ENCODE data around the gene RFPL3.
A peak's percentile ranks its signal among the peaks of the same experiment; 100 is the strongest.
"Not testable (repeated sequence)": the region's sequence is repeated elsewhere in the genome, so short reads cannot be mapped to it uniquely, and the experiment has no call there.

Gene RFPL3

DNA sequence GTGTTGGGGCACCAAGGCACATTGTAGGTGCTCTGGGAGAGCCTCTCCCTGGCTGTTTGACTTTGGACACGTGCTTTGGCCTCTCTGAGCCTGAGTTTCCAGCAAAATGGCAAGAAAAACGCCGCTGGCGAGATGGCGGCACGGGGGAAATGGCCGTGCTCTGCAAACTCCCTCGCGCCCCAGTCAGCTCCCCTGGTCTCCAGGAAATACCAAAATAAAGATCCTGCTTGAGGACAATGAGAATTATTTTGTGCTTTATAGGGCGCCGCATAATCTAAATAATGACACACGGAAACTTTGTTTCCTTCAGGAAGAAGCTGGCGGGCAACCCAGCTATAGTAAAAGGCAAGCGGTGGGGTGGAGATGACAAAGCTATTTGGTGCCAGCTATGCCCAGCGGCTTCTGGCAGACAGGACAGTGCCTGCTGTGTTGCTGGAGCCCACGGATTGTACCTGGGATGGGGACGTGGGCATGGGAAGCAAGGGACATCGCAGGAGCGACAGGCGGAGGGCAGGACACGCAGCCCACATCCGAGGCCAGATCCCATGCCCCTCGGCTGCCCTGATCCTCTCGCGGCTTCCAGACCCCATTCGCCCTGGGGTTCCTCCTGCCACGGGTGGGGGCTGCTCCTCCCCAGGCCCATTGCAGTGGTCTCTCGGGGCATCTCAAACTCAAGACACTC lies 26.3 kb upstream of the RFPL3 start:
- no peak for DNase-seq (ENCODE audit: low spot score)

DNA sequence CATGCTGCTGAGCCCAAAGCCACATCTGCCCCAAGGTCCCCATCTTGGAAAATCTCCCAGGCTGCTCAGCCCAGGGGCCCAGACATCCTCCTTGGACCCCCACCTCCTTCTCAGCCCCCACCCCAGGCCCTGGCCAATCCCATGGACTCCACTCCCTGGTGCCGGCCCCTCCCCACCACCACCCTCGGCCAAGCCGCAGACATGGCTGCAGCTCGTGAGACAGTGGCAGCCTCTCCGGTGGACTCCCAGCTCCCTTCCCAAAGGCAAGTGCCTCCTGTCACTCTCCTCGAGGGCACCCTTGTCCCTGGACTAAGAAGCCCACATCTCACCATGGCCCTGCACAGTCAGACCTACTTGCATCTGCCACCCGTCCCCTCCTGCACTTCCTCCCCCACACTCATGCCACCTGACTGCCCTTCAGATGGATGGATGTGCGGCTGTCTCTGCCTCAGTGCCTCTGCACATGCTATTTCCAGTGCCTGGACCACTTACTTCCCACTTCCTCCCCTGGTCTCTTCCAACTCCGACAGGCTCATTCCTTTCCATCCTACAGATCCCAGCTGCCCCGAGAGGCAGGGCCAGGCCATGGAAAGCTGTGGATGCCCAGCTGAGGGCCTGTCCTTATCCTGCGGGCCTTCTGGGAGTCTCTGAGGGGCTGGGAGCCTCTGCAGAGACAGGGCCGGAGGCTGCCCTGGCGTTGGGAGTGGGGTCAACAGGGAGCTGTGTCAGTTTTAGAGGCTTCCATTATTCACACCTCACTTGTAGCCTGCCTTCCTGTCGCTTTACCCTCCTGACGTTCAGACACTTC lies 25.5 kb upstream of the RFPL3 start:
- DNase-seq (ENCODE audit: low spot score) = no peak

DNA sequence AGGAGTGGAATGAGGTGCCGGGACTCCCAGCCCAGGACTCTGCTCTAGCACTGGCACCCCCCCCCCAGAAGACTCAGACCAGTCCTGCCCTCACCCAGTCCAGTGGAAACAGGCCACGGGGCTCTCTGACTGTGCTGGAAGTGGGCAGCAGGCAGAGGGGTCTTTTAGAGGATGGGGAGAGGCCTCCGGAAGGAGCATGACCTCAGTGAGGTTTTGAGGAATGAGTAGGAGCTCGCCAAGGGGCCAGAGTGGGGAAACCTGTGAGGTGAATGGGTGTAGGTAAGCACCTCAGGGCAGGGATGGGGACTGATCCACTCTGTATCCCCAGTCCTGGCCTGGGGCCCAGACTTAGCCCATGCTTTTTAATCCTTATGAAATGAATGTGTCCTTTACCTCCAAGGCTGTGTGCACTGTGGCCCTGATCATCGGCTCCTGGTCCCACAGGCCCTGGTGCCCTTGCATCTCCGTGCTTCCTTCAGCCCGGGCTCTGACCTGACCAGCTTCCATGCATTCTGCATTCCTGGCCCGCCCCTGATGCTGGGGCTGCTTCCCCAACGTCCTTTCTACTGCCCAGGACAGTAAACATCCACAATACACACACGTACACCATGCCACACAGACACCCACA lies 24.4 kb upstream of the RFPL3 start:
- DNase-seq (ENCODE audit: low spot score) = no peak

DNA sequence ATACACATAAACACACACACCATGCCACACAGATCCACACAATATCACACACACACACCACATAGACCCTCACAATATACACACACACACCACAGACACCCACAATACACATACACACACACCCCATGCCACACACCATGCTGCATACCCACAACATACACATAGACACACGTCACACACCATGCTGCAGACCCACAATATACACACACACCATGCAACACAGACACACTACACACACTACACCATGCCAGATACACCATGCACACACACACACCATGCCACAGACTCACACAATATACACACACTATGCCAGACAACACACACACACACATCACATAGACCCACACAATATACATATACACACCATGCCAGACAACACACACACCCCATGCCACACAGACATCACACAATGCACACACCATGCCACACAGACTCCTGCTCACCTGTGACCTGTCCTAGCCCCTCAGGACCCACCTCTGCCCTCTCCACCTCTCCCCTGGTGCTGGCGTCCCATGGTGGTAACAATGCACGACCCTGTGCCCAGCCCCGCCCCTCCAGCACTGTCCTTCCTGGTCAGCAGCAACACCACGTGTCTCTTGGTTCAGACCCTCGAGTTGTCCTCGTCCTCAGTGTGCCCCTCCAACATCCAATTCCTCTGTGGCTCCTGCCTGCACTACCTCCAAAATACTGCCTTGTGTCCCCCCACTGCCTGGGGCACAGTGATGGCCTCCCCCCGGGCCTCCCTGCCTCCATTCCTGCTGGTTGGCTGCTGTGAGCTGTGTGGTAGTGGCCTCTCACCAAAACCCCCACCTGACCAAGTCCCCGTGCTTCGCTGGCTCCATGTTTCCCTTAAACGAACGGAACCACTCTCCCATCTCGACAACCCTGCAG lies 23.7 kb upstream of the RFPL3 start:
- no peak for DNase-seq (ENCODE audit: low spot score)

DNA sequence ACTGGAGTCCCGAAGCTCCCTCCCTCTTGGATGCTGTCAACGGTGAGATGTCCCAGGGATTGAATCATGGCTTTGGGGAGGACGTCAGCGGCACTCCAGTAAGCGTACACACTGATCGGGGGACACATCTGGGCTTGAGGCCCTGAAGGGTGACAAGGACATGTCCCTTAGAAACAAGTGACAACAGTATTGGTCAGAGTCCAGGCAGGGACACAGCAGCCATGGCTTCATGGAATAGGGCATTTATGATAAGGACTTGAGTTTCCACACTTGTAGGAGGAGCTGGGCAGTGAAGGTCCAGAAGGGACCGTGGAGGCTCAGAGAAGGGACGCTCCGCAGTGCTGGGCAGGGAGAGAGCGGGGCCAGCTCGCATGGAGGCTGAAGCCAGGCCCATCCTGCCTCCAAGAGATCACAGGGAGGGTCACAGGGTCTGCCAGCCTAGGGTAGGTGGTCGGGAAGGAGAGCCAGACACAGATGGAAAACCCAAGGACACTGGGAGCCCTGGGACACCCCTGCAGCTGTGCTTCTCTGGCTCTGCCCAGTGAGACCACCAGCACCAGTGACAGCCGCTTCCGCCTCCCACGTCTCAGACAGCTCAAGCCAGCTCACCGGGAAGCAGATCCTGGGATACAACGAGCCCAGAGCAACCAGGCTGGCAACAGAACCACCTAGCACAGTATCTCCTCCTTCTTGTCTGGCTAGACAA lies 22.9 kb upstream of the RFPL3 start:
- no peak for DNase-seq (ENCODE audit: low spot score)

DNA sequence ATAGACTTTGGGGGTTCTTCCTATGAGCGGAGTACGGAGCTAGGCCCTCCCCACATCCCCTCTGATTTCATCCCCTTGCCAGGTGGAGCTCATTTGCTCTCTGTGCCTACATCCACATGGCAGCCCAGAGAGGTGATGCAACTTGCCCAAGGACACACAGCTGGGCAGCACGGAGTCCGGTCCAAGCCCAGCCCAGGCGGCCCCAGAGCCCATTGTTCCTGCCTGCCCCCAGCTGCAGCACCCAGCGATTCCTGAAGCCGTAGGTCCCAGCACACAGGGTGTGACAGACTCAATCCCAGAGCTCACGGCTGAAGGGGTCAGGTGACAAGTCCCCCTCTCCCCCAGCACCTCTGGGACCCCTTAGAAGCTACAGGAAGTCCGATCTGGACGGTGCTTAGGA lies 22.2 kb upstream of the RFPL3 start:
- no peak for DNase-seq (ENCODE audit: low spot score)

DNA sequence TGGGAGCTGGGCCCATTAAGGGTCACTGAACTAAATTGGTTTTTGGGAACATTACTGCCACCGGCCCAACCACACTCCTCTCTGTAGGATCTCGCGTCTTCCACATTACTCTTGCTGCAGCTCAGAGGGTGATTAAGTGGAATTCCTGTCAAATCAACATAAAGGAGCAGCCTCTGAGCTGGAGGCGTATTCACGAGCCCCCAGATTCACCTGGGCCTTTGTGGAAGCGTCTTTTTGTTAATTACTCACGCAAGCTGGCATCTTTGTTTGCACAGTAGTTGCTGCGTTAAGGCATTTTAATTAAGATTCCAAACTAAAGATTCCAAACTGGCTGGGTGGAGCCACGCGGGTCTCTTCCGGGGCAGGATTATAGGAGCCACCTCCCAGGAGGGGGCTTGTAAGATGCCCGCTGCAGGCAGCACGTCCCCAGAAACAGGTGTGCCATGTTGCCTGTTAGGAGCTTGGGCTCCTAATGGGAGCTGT lies 21.5 kb upstream of the RFPL3 start:
- DNase-seq (ENCODE audit: low spot score) = no peak

DNA sequence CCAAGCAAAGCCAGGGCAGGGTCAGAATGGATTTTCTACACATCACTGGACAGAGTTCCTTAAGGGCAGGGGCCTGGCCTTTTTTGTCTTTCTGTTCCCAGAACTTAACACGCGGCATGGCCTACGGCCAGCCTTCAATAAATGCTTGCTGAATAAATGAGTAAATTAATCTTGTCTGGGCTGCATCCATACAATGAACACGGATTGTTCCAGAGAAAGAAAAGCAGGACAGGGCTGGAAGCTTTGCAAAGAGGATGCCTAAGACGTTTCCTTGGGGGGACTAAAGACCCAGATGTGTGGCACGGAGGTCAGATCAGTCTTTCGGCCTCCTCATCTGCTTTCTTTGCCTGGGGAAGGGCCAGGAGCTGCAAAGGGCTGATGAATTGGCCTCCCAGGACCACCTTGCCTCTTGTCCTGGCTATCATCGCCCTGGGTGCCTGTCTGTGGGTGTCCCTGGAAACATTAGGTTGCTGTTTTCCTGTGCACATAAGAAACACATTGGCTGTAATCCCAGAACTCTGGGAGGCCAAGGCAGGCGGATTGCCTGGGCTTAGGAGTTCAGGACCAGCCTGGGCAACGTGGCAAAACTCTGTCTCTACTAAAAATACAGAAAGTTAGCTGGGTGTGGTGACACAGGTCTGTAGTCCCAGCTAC lies 20.8 kb upstream of the RFPL3 start:
- no peak for DNase-seq (ENCODE audit: low spot score)

DNA sequence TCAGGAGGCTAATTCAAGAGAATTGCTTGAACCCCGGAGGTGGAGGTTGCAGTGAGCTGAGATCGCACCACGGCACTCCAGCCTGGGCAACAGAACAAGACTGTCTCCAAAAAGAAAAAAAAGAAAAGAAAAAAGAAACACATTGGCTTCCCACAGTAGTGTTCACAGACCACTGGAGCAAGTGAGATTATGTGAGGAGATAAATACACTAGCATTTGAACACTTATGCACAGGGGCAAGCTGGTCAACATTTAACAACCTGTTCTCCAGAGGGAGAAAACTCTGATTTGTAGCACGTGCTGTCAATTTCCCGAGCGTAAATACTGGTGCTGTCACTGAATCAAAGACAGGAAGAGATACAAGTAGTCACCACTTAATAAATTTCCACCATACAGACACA lies 20.2 kb upstream of the RFPL3 start:
- not testable (repeated sequence) for DNase-seq (ENCODE audit: low spot score)

DNA sequence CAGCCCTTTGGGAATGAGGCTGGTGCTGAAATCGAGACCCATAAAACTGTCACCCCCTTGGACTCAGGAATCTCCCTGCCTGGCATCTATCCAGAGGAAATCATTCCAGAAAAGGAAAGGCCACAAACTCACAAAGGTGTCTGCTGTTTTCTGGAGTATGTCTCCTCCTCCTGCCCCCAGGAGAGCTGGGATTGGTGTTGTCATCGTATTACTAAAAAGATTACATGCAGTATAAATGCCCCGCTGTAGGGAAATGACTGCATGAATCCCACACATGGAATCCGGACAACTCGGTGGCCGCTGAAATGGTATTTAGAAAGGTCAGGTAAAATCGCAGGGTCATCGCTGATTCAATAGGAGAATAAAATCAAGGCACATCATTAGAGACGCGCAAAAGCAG lies 18.9 kb upstream of the RFPL3 start:
- no peak for DNase-seq (ENCODE audit: low spot score)

DNA sequence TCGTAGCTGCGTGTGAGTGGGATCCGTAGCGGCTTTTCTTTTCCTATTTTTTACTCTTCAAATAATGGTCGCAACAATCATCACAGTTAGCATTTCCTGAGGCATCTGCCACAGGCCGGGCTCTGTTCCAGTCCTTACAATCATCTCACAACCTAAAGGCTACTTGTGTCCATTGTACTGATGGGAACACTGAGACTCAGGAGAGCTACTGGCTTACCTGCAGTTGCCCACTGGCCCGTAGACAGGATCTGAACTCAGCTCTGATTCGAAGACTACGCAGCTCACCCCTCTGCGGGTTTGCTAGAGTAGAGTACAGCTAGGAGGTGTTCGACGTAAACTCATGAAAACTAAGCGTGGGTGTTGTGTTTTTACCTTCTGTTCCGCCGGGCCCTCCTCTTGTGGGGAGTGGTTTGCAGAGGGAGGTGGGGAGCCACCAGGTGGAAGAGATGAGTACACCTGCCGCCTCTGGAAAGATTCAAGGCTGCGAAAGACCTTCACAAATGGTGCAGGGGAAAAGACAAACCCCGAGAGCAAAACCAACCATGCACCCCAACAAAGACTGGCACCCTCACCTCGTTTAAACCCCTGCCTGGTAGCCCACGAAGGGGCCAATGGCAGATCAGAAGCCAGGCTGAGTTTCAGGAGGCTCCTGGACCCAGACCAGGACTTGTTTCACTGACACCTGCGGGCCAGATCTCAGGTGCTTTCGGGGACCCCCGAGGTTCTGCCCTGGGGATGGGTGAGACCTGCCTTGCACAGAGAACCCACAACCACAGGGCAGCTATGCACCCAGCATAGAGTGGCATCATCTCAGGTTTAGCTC lies 18.3 kb upstream of the RFPL3 start:
- DNase-seq (ENCODE audit: low spot score) = no peak

DNA sequence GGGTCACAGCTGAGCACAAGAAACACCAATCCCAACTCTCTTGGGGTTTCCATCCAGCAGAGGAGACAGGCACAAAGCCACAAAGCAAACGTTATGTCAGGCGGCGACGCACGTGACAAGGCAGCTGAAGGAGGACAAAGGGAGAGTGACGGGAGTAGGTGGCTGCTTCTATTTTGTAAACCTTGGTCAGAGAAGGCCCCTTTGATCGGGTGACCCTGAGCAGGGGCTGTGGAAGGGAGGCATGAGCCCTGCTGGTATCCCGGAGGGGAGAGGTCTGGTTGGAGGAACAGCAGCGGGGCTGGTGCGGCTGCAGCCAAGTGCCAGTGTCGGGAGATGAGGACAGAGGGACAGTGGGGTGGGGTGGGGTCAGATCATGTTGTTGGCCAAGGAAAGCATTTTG lies 17.3 kb upstream of the RFPL3 start:
- peak; percentile 14 for DNase-seq (ENCODE audit: low spot score)

DNA sequence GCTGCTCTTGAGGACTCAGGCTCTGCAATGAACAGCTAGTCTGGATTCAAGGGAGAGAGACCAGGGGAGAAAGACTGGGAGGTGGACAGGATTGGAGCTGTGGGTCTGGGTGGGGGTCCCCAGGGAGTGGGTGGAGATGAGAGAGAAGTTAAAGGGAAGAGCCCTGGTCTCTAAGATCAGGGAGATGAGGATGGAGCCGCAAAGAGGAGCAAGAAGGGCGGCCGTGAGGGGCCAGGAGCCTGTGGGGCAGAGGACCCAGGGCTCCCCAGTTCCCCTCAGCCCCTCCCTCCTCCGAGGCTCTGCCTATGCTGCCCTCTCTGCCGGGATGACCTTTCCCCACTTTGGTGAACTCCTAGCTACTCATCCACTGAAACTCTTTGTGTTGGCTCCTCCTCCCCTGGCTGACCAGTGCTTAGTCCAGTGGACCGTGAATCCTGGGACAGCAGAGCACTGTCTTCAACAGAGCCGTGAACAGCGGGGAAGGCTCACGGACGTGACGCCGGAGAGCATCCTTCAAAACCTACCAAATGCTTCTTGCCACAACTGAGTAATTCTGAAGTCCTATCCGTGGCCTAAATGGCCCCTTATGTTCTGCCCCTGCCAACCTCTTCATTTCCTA lies 16.4 kb upstream of the RFPL3 start:
- no peak for DNase-seq (ENCODE audit: low spot score)

DNA sequence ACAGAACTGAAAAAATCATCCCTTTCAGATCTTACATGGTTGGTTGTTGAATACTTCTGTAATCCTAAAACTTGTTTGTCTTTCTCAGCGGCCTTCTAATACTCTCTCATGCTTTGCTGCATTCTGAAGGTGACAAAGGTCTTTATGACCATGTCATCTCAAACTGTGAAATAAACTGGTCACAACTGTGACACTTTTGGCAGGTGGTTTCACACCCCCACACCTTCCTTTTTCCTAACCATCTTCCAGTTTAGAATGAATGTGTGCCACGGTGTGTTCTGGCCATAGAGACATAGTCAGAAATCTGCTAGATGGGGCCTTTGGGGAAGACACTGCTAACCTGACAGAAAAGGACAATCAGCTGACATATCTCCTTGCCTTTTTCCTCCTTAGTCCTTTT lies 14.7 kb upstream of the RFPL3 start:
- no peak for DNase-seq (ENCODE audit: low spot score)

DNA sequence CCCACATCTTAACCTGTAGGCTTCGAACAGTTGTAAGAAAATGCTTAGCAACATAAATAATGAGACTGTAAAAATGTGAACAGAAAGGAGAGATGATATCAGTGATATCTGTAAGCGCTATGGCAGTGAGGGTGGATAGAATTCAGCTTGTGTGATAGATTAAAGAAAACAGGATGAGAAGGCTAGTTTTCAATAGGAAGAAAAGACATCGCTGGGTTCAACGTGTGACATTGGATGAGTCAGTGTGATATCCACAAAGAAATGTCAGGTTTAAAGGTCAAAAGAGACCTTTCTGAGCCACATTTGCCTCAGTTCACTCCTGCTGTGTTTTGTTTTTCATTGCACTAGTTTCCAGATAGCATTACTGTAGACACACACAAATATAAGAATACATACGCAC lies 13.7 kb upstream of the RFPL3 start:
- DNase-seq (ENCODE audit: low spot score) = no peak

DNA sequence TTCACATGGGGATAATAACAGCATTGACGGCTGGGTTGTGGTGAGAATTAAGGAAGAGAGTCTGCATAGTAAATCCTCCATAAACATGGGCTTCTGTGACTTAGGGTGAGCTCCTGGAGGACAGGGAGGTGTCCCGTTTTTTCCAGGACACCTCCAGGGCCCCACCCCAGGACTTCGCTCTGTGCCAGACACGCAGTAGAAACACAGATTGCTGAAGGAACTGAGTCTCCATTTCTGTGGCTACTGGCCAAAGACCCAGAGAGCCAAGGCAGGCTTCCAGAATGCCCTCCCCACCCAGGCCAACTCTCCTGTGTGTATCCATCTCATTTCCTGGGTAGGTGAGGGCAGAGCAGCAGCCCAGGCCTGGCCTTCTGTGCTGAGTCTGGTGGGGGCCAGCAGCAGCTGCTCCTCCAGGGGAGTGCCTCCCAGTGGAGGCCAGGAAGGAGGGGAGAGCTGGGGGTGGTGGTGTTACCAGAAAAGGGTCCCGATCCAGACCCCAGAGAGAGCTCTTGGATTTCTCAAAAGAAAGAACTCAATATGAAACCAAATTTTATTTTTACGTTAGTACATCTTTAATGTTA lies 9.5 kb upstream of the RFPL3 start:
- no peak for DNase-seq (ENCODE audit: low spot score)

DNA sequence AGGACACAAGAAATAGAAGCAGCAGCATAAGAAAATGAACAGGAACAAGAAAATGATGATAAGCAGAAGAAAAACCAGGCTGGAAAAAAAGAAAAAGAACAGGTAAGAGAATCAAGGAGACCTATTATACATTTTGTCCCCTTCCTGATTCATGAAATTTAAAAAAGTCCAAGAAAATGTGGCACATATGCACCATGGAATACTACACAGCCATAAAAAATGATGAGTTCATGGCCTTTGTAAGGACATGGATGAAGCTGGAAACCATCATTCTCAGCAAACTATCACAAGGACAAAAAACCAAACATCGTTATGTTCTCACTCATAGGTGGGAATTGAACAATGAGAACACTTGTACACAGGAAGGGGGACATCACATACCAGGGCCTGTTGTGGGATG lies 5.8 kb upstream of the RFPL3 start:
- not testable (repeated sequence) for DNase-seq (ENCODE audit: low spot score)

DNA sequence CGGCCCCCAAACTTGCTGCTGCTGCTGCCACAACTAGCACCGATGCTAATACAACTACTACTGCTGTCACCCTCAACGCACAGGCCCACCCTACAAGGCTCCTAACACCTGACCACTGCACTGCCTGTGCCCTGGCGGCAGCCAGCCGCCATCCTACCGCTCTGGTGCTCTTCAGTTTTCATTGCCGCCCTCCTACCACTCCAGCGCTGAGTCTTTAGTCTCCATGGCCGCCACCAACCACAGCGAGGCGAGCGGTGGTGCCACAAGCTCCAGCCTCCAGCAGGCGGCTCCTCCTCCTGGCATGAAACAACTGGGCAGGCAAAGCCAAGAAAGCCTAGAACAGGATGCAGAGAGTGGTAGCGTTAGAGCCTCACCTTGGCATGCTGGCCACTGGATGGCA lies 5.0 kb upstream of the RFPL3 start:
- DNase-seq (ENCODE audit: low spot score) = no peak

DNA sequence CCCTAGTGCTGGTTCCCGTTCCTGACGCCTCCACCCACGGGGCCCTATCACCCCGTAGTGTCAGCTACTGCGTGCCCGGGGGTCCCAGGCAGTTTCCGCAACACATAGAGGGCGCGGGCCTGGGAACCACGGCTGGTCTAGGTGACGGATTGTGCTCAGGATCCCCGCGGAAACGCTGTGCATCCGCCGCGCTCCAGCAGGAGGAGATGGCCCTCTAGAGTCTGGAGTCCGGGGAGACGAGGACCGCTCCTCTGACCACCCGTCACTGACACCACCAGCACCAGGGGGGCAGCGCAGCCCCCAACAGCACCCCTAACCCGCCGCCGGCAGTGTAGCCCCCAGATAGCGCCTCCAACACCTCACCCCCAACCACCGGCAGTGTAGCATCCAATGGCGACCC lies 4.4 kb upstream of the RFPL3 start:
- no peak for DNase-seq (ENCODE audit: low spot score)
